Adrenal gland (tissue), 5 donors: ENCODE data around the gene TMEM33.

ENCODE experiments used
- CTCF ChIP-seq, 6 experiments: fragments of 450-650 bp in 4 of 6; fragments of 200-600 bp in 2 of 6; sonication (generic) in 1 of 6; IDR thresholded peaks; 1 replicate in 5 of 6; 2 replicates in 1 of 6; pipeline versions ENCODE4 v1.5.1 to v1.8.0; 2016 to 2021; ENCODE audit warnings: antibody characterized with exemption in 6 of 6, mild to moderate bottlenecking in 2 of 6, moderate library complexity in 1 of 6
- POLR2A ChIP-seq, 2 donors: fragments of 450-650 bp; IDR thresholded peaks; one replicate each; pipeline ENCODE4 v1.6.1; 2017; ENCODE audit warnings: antibody characterized with exemption in 2 of 2, mild to moderate bottlenecking in 2 of 2, moderate library complexity in 1 of 2
- donor health status: DM: no; HTN: no; CAD: no.

DNA sequence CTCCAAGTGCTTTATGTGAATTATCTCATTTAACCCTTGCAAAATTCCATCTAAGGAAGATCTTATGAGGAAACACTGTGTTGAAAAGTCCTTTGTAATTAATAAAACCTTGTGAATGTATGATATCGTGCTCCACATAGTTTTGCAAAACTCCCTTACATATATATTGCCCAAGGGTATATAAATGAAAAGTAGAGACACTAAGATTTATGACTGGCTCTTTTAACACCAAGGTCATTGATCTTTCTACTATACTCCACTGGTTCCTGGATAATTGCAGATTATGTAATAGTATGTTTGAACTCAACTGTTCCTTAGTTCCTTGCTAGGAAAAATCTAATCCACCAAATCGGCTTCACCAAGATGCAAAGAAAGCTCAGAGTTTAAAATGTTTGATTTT, 48.0 kb upstream of the TMEM33 start:
- no peak for TF ChIP-seq POLR2A (IDR thresholded peaks at IDR 0.05)
- no peak for TF ChIP-seq CTCF (IDR thresholded peaks at IDR 0.05)
